RWPE2 (cell line): Measurements from ENCODE around the gene NAA25.
"Not testable (repeated sequence)": the region's sequence is repeated elsewhere in the genome, so short reads cannot be mapped to it uniquely, and the experiment has no call there.

Experiments used
- ATAC-seq: fragments of 200-7000 bp; cut with Tn5 transposase; 3 replicates; pipeline ENCODE4 v1.9.1; 2021; ENCODE audit warnings: low read depth
- DNase-seq: peaks from one replicate; pipeline ENCODE4 v3.0.0-alpha.2; 2020; ENCODE audit warnings: low spot score
- H3K27ac ChIP-seq: fragments of 450-650 bp; 2 replicates; pipeline ENCODE4 v1.5.1; 2017; ENCODE audit warnings: mild to moderate bottlenecking; ENCODE audit not compliant: poor library complexity, severe bottlenecking
- H3K27me3 ChIP-seq: fragments of 250-450 bp; sonication (Bioruptor Pico); 2 replicates; pipeline ENCODE4 v1.5.1; 2021; ENCODE audit warnings: mild to moderate bottlenecking, moderate library complexity; ENCODE audit not compliant: insufficient read depth, poor library complexity, severe bottlenecking
- H3K36me3 ChIP-seq: fragments of 250-450 bp; sonication (Bioruptor Pico); 2 replicates; pipeline ENCODE4 v1.5.1; 2020; ENCODE audit warnings: low read depth, mild to moderate bottlenecking, moderate library complexity
- H3K4me1 ChIP-seq: fragments of 250-450 bp; sonication (Bioruptor Pico); 2 replicates; pipeline ENCODE4 v1.5.1; 2021; ENCODE audit warnings: mild to moderate bottlenecking, moderate library complexity; ENCODE audit not compliant: insufficient read depth, poor library complexity, severe bottlenecking
- H3K4me3 ChIP-seq: fragments of 250-450 bp; sonication (Bioruptor Pico); 2 replicates; pipeline ENCODE4 v1.5.1; 2021; ENCODE audit warnings: mild to moderate bottlenecking, moderate library complexity; ENCODE audit not compliant: severe bottlenecking
- H3K9me3 ChIP-seq: fragments of 250-450 bp; sonication (Bioruptor Pico); 2 replicates; pipeline ENCODE4 v1.5.1; 2021; ENCODE audit warnings: mild to moderate bottlenecking, moderate library complexity; ENCODE audit not compliant: severe bottlenecking
- CTCF ChIP-seq: fragments of 450-650 bp; IDR thresholded peaks from one replicate; pipeline ENCODE4 v1.5.1; 2017; ENCODE audit warnings: mild to moderate bottlenecking, moderate library complexity; ENCODE audit not compliant: poor library complexity, severe bottlenecking

Gene NAA25

GRCh38 chr12:112005419-112006395, 102.9 kb downstream of the NAA25 start:
- DNase-seq = no peak
- H3K27ac ChIP-seq = no peak overlapping the region
- H3K9me3 ChIP-seq = no peaks in the 10 kb centered on the region
- no peak for TF ChIP-seq CTCF
- ATAC-seq = peak; percentile 83
- H3K36me3 ChIP-seq = 0 out of 2 replicates have a peak, but pooled peaks cover 3% of the 10 kb centered on the region
- H3K4me3 ChIP-seq = no peak overlapping the region
- H3K27me3 ChIP-seq = no peaks in the 10 kb centered on the region
- H3K4me1 ChIP-seq = peaks cover 6% of the 10 kb centered on the region

- H3K4me3 ChIP-seq = no peak overlapping the region
- ATAC-seq = no peak
- 0 out of 2 replicates have a peak, but pooled peaks cover 3% of the 10 kb centered on the region for H3K36me3 ChIP-seq
- H3K9me3 ChIP-seq = no peaks in the 10 kb centered on the region
- peaks cover 6% of the 10 kb centered on the region for H3K4me1 ChIP-seq
- no peaks in the 10 kb centered on the region for H3K27me3 ChIP-seq
- H3K27ac ChIP-seq = no peak overlapping the region
- no peak for TF ChIP-seq CTCF
- no peak for DNase-seq
These were observed 104.5 kb downstream of the NAA25 start for GRCh38 chr12:112004041-112004440.

- H3K36me3 ChIP-seq = 0 out of 2 replicates have a peak, but pooled peaks cover 3% of the 10 kb centered on the region
- H3K9me3 ChIP-seq = no peaks in the 10 kb centered on the region
- H3K4me1 ChIP-seq = peaks cover 6% of the 10 kb centered on the region
- H3K4me3 ChIP-seq = no peak overlapping the region
- TF ChIP-seq CTCF = no peak
- DNase-seq (no peak), ATAC-seq (no peak)
- no peaks in the 10 kb centered on the region for H3K27me3 ChIP-seq
- no peak overlapping the region for H3K27ac ChIP-seq
These were observed 107.0 kb downstream of the NAA25 start for GRCh38 chr12:112001576-112001975.

- H3K27ac ChIP-seq = no peak overlapping the region
- no peak for TF ChIP-seq CTCF
- no peak overlapping the region for H3K4me3 ChIP-seq
These were observed 107.8 kb downstream of the NAA25 start for GRCh38 chr12:112000820-112001219.

GRCh38 chr12:111999129-111999528, 109.5 kb downstream of the NAA25 start:
- not testable (repeated sequence) for H3K27me3 ChIP-seq, H3K9me3 ChIP-seq, H3K4me3 ChIP-seq, H3K36me3 ChIP-seq, DNase-seq, H3K27ac ChIP-seq, ATAC-seq, H3K4me1 ChIP-seq

More at GRCh38 chr12:112000820-112001219, 107.8 kb downstream of the NAA25 start:
- Histone ChIP-seq H3K4me1 (peaks cover under 1% of the 10 kb centered on the region), H3K36me3 (0 out of 2 replicates have a peak, but pooled peaks cover 3% of the 10 kb centered on the region), H3K9me3 (no peaks in the 10 kb centered on the region), H3K27me3 (no peaks in the 10 kb centered on the region)
- DNase-seq = no peak
- no peak for ATAC-seq
